ENCODE results near the gene LRRC58. TPM values are rescaled to one million over a fixed set of nuclear protein-coding genes. Genes with fewer than 3 reads are reported as not detected.

LRRC58 gene
- total and polyA plus RNA-seq, 2 of the 13 experiments (the other 11 are each of a cell fraction or from before 2014, with no cell fraction given): 9.7 to 17.3 TPM

DNA sequence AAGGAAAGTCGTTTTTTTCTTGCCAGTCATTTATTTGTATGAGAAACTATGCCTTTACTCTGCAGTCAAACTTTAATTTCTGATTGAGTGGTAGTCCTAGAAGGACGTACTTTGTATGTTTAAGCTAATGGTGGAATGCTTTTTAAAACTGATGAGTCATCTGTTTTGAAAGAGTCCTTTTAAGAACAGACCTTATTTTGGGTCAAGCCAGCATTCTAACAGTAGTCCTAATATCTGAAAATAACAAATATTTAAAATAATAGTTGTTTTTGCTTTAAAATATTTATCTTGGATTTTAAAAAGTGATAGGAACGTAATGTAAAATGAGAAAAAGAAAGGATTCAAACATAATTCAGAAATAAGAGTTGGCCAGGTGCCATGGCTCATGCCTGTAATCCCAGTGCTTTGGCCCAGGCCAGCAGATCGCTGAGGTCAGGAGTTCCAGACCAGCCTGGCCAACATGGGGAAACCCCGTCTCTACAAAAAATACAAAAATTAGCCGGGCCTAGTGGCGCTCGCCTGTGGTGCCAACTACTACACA is 1.3 kb upstream of the LRRC58 start:
- peak overlapping the region; percentile 81 for H3K27ac ChIP-seq (ENCODE audit: extremely low read length, insufficient read depth, low read length)
- CTCF ChIA-PET (ENCODE audit: low intra/inter-chr PET ratio, low total read pairs): no interaction called here
- in situ Hi-C loops (cut with HindIII; ENCODE audit: extremely low pct_ligation_motif_present, low pct_unique_long_range_greater_than_20kb): no loop called here

DNA sequence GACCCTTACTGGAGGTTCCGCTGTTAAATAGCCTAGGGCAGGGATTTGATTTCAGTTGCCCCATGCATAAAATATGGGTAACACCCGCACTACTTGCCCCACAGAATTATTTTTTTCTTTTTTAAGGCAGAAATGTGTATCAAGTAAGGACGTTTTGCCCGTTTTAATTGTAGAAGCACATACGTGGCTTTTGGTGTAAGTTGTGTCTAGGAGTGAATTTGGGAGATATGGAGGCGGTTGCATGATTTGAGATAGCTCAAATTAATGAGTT is 636 bp upstream of the LRRC58 start:
- intact Hi-C loops (cut with micrococcal nuclease; ENCODE audit: unreplicated experiment): loop anchor here (2.0 to 10.0 kb wide), 4 partner anchors 67 to 255 kb away; partner anchors contain the start of gene GSK3B
- 0% methylated on average over 6 of the region's 6 CpGs for WGBS (ENCODE audit: low lambda C conversion rate)
- in situ Hi-C loops (cut with HindIII; ENCODE audit: extremely low pct_ligation_motif_present, low pct_unique_long_range_greater_than_20kb): no loop called here
- H3K79me2 ChIP-seq (ENCODE audit: insufficient read depth, low read length): peaks cover 36% of the 10 kb centered on the region
- no peak for TF ChIP-seq GABPA (IDR thresholded peaks at IDR 0.05; ENCODE audit: low read depth, low read length)
- peak; percentile 4; the same call in 1 of the 2 replicates for TF ChIP-seq GABPA (CRISPR knock-in tag; IDR thresholded peaks at IDR 0.05; ENCODE audit: low read depth)
- TF ChIP-seq LCORL (IDR thresholded peaks at IDR 0.05): no peak
- TF ChIP-seq LCORL (CRISPR knock-in tag; IDR thresholded peaks at IDR 0.05): peak; percentile 2; the same call in 1 of the 2 replicates
- TF ChIP-seq ZNF33A (CRISPR knock-in tag; IDR thresholded peaks at IDR 0.05; ENCODE audit: borderline replicate concordance): 0 out of 2 replicates have a peak, but pooled peaks have one; percentile 23
- no peak for TF ChIP-seq DNMT1 (CRISPR knock-in tag; IDR thresholded peaks at IDR 0.05)
- no peaks in the 10 kb centered on the region; the same call in 1 of the 2 replicates for H4K20me1 ChIP-seq (ENCODE audit: insufficient read depth, low read length)
- peak overlapping the region; percentile 82 for H3K9ac ChIP-seq (ENCODE audit: insufficient read depth, low read depth, low read length)
- peak overlapping the region; percentile 44 for H2AFZ ChIP-seq (ENCODE audit: low read length)
- peaks cover 0 to 7% of the 10 kb centered on the region in 2 experiments; a peak in 2 of 5 replicates for H3K27me3 ChIP-seq (ENCODE audit: control insufficient read depth in 1 of 2, insufficient read depth in 2 of 2, low read length in 2 of 2)
- peak overlapping the region; percentile 71 for H3K4me2 ChIP-seq (ENCODE audit: low read depth, low read length)
- no peaks in the 10 kb centered on the region for H3K9me3 ChIP-seq (ENCODE audit: low read length)
- no peak for FAIRE-seq
- no TSS peak for BruUV-seq (replicated peaks)
- ChIA-PET POLR2A (interaction anchor here (1.6 to 2.9 kb wide), 5 partner anchors 10 to 255 kb away, joined by 5 to 22 read pairs (median 11); partner anchors contain the start of gene NDUFB4), CTCF (ENCODE audit: low intra/inter-chr PET ratio, low total read pairs) (no interaction called here)
- peaks cover 39% of the 10 kb centered on the region for H3K4me1 ChIP-seq (ENCODE audit: insufficient read depth, low read length)
- DNase-seq (ENCODE audit: low spot score): no peak
- H3K36me3 ChIP-seq (replicated peaks in 1 of 2; ENCODE audit: control insufficient read depth in 1 of 2, insufficient read depth in 2 of 2, low read length in 2 of 2): no peaks in the 10 kb centered on the region
- H3K27ac ChIP-seq (ENCODE audit: extremely low read length, insufficient read depth, low read length): peak overlapping the region; percentile 81
- no peak for ATAC-seq
- H3K4me3 ChIP-seq (replicated peaks in 1 of 3; ENCODE audit: insufficient read depth in 1 of 3, low read depth in 2 of 3, low read length in 3 of 3): peak overlapping the region; percentile 68 to 95 (median 87)

More for the DNA sequence above, 1.3 kb upstream of the LRRC58 start:
- no peak for ATAC-seq
- Histone ChIP-seq H3K36me3 (replicated peaks in 1 of 2; ENCODE audit: control insufficient read depth in 1 of 2, insufficient read depth in 2 of 2, low read length in 2 of 2) (no peaks in the 10 kb centered on the region), H3K4me1 (ENCODE audit: insufficient read depth, low read length) (peaks cover 32% of the 10 kb centered on the region), H3K9ac (ENCODE audit: insufficient read depth, low read depth, low read length) (peak overlapping the region; percentile 82; the same call in 1 of the 2 replicates), H3K9me3 (ENCODE audit: low read length) (no peaks in the 10 kb centered on the region), H3K4me2 (ENCODE audit: low read depth, low read length) (peak overlapping the region; percentile 71), H2AFZ (ENCODE audit: low read length) (no peak overlapping the region), H3K27me3 (ENCODE audit: control insufficient read depth in 1 of 2, insufficient read depth in 2 of 2, low read length in 2 of 2) (peaks cover 0 to 7% of the 10 kb centered on the region in 2 experiments; a peak in 2 of 5 replicates), H3K79me2 (ENCODE audit: insufficient read depth, low read length) (peaks cover 29% of the 10 kb centered on the region), H4K20me1 (ENCODE audit: insufficient read depth, low read length) (no peaks in the 10 kb centered on the region; the same call in 1 of the 2 replicates), H3K4me3 (replicated peaks in 1 of 3; ENCODE audit: insufficient read depth in 1 of 3, low read depth in 2 of 3, low read length in 3 of 3) (peak overlapping the region; percentile 68 to 95 (median 87); a peak in 5 of 6 replicates)
- FAIRE-seq: no peak
- 9% methylated on average over 8 of the region's 8 CpGs for WGBS (ENCODE audit: low lambda C conversion rate)
- DNase-seq (ENCODE audit: low spot score): peak; percentile 50
- intact Hi-C loops (cut with micrococcal nuclease; ENCODE audit: unreplicated experiment): no loop called here
- POLR2A ChIA-PET: interaction anchor here (2.0 to 2.9 kb wide), 3 partner anchors 67 to 255 kb away, joined by 11 to 22 read pairs (median 13); partner anchors contain the start of gene NDUFB4
- BruUV-seq (replicated peaks): no TSS peak
- TF ChIP-seq BCL6 (CRISPR knock-in tag; IDR thresholded peaks at IDR 0.05): peak; percentile 69
- TF ChIP-seq ZFX (CRISPR knock-in tag; IDR thresholded peaks at IDR 0.05; ENCODE audit: low read depth): 0 out of 2 replicates have a peak, but pooled peaks have one; percentile 18
- no peak for TF ChIP-seq HOXD1 (CRISPR knock-in tag; IDR thresholded peaks at IDR 0.05)
- peak; percentile 94 for TF ChIP-seq NFE2L2 (IDR thresholded peaks at IDR 0.05; ENCODE audit: low read length)
- TF ChIP-seq GATAD2A (CRISPR knock-in tag; IDR thresholded peaks at IDR 0.05): 0 out of 2 replicates have a peak, but pooled peaks have one; percentile 20
- TF ChIP-seq MAFF (IDR thresholded peaks at IDR 0.05; ENCODE audit: low read depth, low read length): peak; percentile 100
- TF ChIP-seq MAFK (conservative IDR thresholded peaks at IDR 0.05 in 1 of 2, IDR thresholded peaks at IDR 0.05 in 1 of 2; ENCODE audit: low read length in 2 of 2): peak; percentile 100
- no peak for TF ChIP-seq PCBP2 (optimal IDR thresholded peaks at IDR 0.05; ENCODE audit: low read depth, low read length, poor library complexity, severe bottlenecking)
- TF ChIP-seq STAG1 (CRISPR knock-in tag; IDR thresholded peaks at IDR 0.05): no peak
- peak; percentile 60; the same call in 1 of the 2 replicates for TF ChIP-seq EHMT2 (IDR thresholded peaks at IDR 0.05; ENCODE audit: borderline replicate concordance, low read depth, low read length)
- no peak for TF ChIP-seq PHF21A (CRISPR knock-in tag; IDR thresholded peaks at IDR 0.05)
- no peak for TF ChIP-seq ZSCAN29 (CRISPR knock-in tag; conservative IDR thresholded peaks at IDR 0.05)

Data from HepG2 (cell line).